BE2C (cell line): ENCODE results near the gene UPF3B.
"Not testable (repeated sequence)": the region's sequence is repeated elsewhere in the genome, so short reads cannot be mapped to it uniquely, and the experiment has no call there.

Experiments used
- DNase-seq: peaks from one replicate; pipeline ENCODE4 v3.0.0-alpha.2; 2020
- H3K27me3 ChIP-seq: fragments of 250-450 bp; sonication (Bioruptor Pico); 2 replicates; pipeline ENCODE4 v1.5.1; 2020; ENCODE audit warnings: mild to moderate bottlenecking
- H3K36me3 ChIP-seq: fragments of 250-450 bp; sonication (Bioruptor Pico); 2 replicates; pipeline ENCODE4 v1.5.1; 2020; ENCODE audit warnings: mild to moderate bottlenecking
- H3K4me1 ChIP-seq: fragments of 250-450 bp; sonication (Bioruptor Pico); 2 replicates; pipeline ENCODE4 v1.5.1; 2020
- H3K4me3 ChIP-seq: 2 replicates; pipeline ENCODE4 v1.5.1; 2011; ENCODE audit warnings: low read depth, low read length
- H3K9me3 ChIP-seq: fragments of 250-450 bp; sonication (Bioruptor Pico); 2 replicates; pipeline ENCODE4 v1.5.1; 2020
- TF ChIP-seq, protein P1 (sequence below): IDR thresholded peaks from 2 replicates; pipeline ENCODE4 v1.5.1; 2012; ENCODE audit warnings: mild to moderate bottlenecking, low read depth, low read length

The UPF3B gene

DNA sequence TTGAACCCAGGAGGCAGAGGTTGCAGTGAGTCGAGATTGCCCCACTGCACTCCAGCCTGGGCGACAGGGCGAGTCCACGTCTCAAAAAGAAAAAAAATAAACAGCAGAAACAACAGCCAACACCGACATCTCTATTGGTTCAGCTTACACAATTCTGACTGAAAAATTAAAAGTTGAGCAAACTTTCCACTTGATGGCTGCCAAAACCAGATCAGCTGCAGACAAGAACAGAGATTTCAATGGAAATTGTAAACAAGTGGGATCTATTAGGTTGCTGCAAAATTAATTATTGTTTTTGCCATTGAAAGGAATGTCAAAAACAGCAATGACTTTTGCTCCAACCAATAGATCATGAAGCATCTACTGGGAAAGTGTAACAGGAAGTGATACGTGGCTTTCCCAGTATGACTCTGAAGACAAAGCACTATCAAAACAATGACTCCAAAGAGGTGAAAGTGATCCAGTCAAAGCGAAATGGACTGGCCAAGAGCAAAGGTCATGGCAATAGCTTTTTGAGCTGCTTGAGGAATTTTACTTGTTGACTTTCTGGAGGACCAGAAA, 26.3 kb downstream of the UPF3B start:
- TF ChIP-seq, protein P1, sequence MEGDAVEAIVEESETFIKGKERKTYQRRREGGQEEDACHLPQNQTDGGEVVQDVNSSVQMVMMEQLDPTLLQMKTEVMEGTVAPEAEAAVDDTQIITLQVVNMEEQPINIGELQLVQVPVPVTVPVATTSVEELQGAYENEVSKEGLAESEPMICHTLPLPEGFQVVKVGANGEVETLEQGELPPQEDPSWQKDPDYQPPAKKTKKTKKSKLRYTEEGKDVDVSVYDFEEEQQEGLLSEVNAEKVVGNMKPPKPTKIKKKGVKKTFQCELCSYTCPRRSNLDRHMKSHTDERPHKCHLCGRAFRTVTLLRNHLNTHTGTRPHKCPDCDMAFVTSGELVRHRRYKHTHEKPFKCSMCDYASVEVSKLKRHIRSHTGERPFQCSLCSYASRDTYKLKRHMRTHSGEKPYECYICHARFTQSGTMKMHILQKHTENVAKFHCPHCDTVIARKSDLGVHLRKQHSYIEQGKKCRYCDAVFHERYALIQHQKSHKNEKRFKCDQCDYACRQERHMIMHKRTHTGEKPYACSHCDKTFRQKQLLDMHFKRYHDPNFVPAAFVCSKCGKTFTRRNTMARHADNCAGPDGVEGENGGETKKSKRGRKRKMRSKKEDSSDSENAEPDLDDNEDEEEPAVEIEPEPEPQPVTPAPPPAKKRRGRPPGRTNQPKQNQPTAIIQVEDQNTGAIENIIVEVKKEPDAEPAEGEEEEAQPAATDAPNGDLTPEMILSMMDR = no peak
- no peaks in the 10 kb centered on the region for H3K36me3 ChIP-seq
- no peak overlapping the region for H3K4me3 ChIP-seq
- DNase-seq = no peak
- H3K4me1 ChIP-seq = no peaks in the 10 kb centered on the region
- H3K27me3 ChIP-seq = no peaks in the 10 kb centered on the region
- no peaks in the 10 kb centered on the region for H3K9me3 ChIP-seq

DNA sequence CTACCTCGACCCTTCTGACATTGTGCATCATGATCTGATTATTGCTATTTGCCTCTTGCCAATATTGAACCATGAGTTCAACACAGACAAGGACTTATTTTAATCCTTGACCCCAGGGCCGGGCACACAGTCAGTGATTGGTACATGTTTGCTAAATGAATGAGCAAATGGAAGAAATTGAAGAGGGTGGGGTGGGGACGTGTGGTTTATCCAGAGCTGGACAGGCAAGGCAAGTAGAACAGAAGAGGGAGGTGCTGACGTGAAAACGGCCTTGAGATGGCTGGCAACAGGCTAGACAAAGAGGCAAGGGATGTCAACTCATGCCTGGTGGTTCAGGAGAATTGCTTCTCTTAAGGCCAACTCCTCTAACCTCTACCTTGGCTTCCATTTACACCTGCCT, 28.5 kb downstream of the UPF3B start:
- H3K4me1 ChIP-seq, H3K36me3 ChIP-seq, H3K9me3 ChIP-seq, H3K4me3 ChIP-seq, H3K27me3 ChIP-seq, DNase-seq: not testable (repeated sequence)

DNA sequence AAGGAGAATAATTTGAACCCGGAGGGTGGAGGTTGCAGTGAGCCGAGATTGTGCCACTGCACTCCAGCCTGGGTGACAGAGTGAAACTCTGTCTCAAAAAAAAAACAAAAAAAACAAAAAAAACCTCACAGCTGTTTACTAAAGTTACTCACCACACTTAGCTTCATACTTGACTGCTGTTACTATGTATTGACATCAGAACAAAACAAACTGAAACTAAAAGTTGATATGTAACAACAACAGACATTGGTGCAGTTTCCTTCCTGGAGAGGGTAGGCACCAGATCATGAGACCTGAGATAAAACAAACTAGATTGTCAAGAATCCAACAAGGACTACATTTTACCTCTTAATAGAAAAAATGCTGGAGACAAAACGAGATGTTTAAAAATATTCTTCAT, 31.1 kb downstream of the UPF3B start:
- not testable (repeated sequence) for H3K4me1 ChIP-seq, H3K9me3 ChIP-seq, H3K27me3 ChIP-seq, H3K36me3 ChIP-seq, DNase-seq, H3K4me3 ChIP-seq

DNA sequence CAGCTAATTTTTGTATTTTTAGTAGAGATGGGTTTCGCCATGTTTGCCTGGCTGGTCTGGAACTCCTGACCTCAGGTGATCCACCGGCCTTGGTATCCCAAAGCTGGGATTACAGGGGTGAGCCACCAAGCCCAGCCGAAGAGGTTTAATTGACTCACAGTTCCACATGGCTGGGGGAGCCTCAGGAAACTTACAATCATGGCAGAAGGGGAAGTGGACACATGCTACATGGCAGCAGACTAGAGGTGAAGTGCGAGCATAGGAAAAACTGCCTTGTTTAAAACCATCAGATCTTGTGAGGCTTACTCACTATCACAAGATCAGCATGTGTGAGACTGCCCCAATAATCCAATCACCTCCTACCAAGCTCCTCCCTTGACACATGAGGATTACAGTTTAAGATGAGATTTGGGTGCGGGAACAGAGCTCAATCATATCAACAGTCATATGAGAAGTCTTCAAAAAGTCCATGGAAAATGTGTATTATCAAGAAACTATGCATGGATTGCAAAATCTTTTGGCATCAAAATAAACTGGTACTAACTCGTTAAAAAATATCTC, 35.6 kb downstream of the UPF3B start:
- no peak for DNase-seq
- Histone ChIP-seq H3K4me1 (no peaks in the 10 kb centered on the region), H3K9me3 (no peaks in the 10 kb centered on the region), H3K27me3 (no peaks in the 10 kb centered on the region), H3K4me3 (no peak overlapping the region), H3K36me3 (no peaks in the 10 kb centered on the region)
- TF ChIP-seq, protein P1 = no peak

DNA sequence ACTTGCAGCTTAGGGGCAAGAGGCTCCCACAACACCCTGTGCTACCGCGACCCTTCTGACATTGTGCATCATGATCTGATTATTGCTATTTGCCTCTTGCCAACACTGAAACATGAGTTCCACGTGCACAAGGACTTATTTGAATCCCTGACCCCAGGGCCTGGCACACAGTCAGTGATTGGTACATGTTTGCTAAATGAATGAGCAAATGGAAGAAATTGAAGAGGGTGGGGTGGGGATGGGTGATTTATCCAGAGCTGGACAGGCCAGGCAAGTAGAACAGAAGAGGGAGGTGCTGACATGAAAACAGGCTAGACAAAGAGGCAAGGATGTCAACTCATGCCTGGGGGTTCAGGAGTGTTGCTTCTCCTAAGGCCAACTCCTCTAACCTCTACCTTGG, 36.5 kb downstream of the UPF3B start:
- no peak for DNase-seq
- TF ChIP-seq, protein P1 = no peak
- Histone ChIP-seq H3K9me3 (no peaks in the 10 kb centered on the region), H3K4me1 (no peaks in the 10 kb centered on the region), H3K27me3 (no peaks in the 10 kb centered on the region), H3K4me3 (no peak overlapping the region), H3K36me3 (no peaks in the 10 kb centered on the region)

DNA sequence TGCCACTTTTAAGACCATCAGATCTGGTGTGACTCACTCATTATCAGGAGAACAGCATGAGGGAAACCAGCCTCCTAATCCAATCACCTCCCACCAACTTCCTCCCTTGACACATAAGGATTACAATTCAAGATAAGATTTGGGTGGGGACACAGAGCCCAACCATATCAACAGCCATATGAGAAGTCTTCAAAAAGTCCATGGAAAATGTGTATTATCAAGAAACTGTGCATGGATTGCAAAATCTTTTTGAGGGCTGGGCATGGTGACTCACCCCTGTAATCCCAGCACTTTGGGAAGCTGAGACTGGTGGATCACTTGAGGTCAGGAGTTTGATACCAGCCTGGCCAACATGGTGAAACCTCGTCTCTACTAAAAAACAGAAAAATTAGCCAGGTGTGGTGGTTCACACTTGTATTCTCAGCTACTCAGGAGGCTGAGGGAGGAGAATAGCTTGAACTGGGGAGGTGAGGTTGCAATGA, 43.5 kb downstream of the UPF3B start:
- Histone ChIP-seq H3K9me3 (no peaks in the 10 kb centered on the region), H3K4me1 (no peaks in the 10 kb centered on the region), H3K27me3 (no peaks in the 10 kb centered on the region), H3K36me3 (no peaks in the 10 kb centered on the region), H3K4me3 (no peak overlapping the region)
- no peak for DNase-seq
- TF ChIP-seq, protein P1 = no peak

DNA sequence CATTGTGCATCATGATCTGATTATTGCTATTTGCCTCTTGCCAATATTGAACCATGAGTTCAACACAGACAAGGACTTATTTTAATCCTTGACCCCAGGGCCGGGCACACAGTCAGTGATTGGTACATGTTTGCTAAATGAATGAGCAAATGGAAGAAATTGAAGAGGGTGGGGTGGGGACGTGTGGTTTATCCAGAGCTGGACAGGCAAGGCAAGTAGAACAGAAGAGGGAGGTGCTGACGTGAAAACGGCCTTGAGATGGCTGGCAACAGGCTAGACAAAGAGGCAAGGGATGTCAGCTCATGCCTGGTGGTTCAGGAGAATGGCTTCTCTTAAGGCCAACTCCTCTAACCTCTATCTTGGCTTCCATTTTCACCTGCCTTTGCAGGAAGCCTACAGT, 44.3 kb downstream of the UPF3B start:
- not testable (repeated sequence) for DNase-seq, H3K9me3 ChIP-seq, H3K27me3 ChIP-seq, H3K36me3 ChIP-seq, H3K4me3 ChIP-seq, H3K4me1 ChIP-seq

DNA sequence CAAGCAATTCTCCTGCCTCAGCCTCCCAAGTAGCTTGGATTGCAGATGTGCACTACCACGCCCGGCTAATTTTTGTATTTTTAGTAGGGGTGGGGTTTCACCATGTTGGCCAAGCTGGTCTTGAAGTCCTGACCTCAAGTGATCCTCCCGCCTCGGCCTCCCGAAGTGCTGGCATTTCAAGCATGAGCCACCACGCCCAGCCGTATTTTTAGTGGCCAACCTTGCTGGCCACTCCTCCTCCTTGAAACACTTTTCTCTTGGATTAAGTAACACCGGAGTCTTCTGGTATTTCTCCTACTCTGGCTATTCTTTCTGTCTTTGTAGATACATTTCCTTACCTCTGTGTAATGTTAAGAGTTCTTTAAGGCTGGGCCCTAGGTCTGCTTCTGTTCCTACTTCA, 50.2 kb downstream of the UPF3B start:
- TF ChIP-seq, protein P1 = no peak
- H3K36me3 ChIP-seq = no peaks in the 10 kb centered on the region
- H3K4me1 ChIP-seq = no peaks in the 10 kb centered on the region
- no peak for DNase-seq
- no peaks in the 10 kb centered on the region for H3K9me3 ChIP-seq
- no peaks in the 10 kb centered on the region for H3K27me3 ChIP-seq
- no peak overlapping the region for H3K4me3 ChIP-seq
